ENCODE results near the gene CD33. TPM values are rescaled to one million over a fixed set of nuclear protein-coding genes. Genes with fewer than 3 reads are reported as not detected.

Gene CD33
- total and polyA plus RNA-seq, 2 experiments from 2014 or later: 0.23 to 0.57 TPM

- Histone ChIP-seq H3K79me2 (no peaks in the 10 kb centered on the region), H3K4me3 (no peak overlapping the region), H3K9me2 (replicated peaks; ENCODE audit: insufficient read depth) (no peaks in the 10 kb centered on the region), H3K4me1 (ENCODE audit: insufficient read depth) (no peaks in the 10 kb centered on the region), H3K4me2 (no peak overlapping the region), H2AFZ (no peak overlapping the region), H3K27me3 (no peaks in the 10 kb centered on the region), H4K20me1 (ENCODE audit: insufficient read depth, poor library complexity, severe bottlenecking) (no peaks in the 10 kb centered on the region), H3K27ac (no peak overlapping the region), H3K36me3 (replicated peaks; ENCODE audit: insufficient read depth, low read depth) (no peaks in the 10 kb centered on the region), H3K9me3 (ENCODE audit: low read depth) (no peaks in the 10 kb centered on the region)
- DNase-seq (ENCODE audit: low spot score): no peak
- 74% methylated on average over 6 of the region's 6 CpGs for WGBS (ENCODE audit: low lambda C conversion rate, missing lambda C conversion rate)
- TF ChIP-seq EZH2 (IDR thresholded peaks at IDR 0.05; ENCODE audit: borderline replicate concordance) (no peak), EZH2phosphoT487 (IDR thresholded peaks at IDR 0.05; ENCODE audit: low read depth, severe bottlenecking, unreplicated experiment) (no peak), CTCF (IDR thresholded peaks at IDR 0.05; ENCODE audit: poor library complexity) (no peak)
Observed at GRCh38 chr19:51258165-51259160, 33.6 kb downstream of the CD33 start.

GRCh38 chr19:51259348-51260245 is 34.7 kb downstream of the CD33 start:
- no peak overlapping the region for H3K4me3 ChIP-seq
- no peaks in the 10 kb centered on the region for H3K4me1 ChIP-seq (ENCODE audit: insufficient read depth)
- no peaks in the 10 kb centered on the region for H3K9me3 ChIP-seq (ENCODE audit: low read depth)
- no peaks in the 10 kb centered on the region for H4K20me1 ChIP-seq (ENCODE audit: insufficient read depth, poor library complexity, severe bottlenecking)
- DNase-seq (ENCODE audit: low spot score): peak; percentile 57
- no peaks in the 10 kb centered on the region for H3K79me2 ChIP-seq
- H3K4me2 ChIP-seq: no peak overlapping the region
- H3K36me3 ChIP-seq (replicated peaks; ENCODE audit: insufficient read depth, low read depth): no peaks in the 10 kb centered on the region
- H2AFZ ChIP-seq: no peak overlapping the region
- no peak for TF ChIP-seq EZH2phosphoT487 (IDR thresholded peaks at IDR 0.05; ENCODE audit: low read depth, severe bottlenecking, unreplicated experiment)
- TF ChIP-seq EZH2 (IDR thresholded peaks at IDR 0.05; ENCODE audit: borderline replicate concordance): no peak
- peak; percentile 71 for TF ChIP-seq CTCF (IDR thresholded peaks at IDR 0.05; ENCODE audit: poor library complexity)
- H3K27me3 ChIP-seq: no peaks in the 10 kb centered on the region
- H3K27ac ChIP-seq: no peak overlapping the region
- WGBS (ENCODE audit: low lambda C conversion rate, missing lambda C conversion rate): 37% methylated on average over 5 of the region's 5 CpGs
- H3K9me2 ChIP-seq (replicated peaks; ENCODE audit: insufficient read depth): no peaks in the 10 kb centered on the region

GRCh38 chr19:51263808-51264207 is 38.9 kb downstream of the CD33 start:
- Histone ChIP-seq H3K9me2 (replicated peaks; ENCODE audit: insufficient read depth) (no peaks in the 10 kb centered on the region), H3K27me3 (no peaks in the 10 kb centered on the region), H3K36me3 (replicated peaks; ENCODE audit: insufficient read depth, low read depth) (no peaks in the 10 kb centered on the region), H3K79me2 (no peaks in the 10 kb centered on the region), H3K9me3 (ENCODE audit: low read depth) (no peaks in the 10 kb centered on the region), H3K4me1 (ENCODE audit: insufficient read depth) (no peaks in the 10 kb centered on the region), H2AFZ (no peak overlapping the region), H4K20me1 (ENCODE audit: insufficient read depth, poor library complexity, severe bottlenecking) (no peaks in the 10 kb centered on the region), H3K27ac (no peak overlapping the region), H3K4me3 (no peak overlapping the region), H3K4me2 (no peak overlapping the region)
- 90% methylated on average over 4 of the region's 4 CpGs for WGBS (ENCODE audit: low lambda C conversion rate, missing lambda C conversion rate)
- no peak for DNase-seq (ENCODE audit: low spot score)
- TF ChIP-seq CTCF (IDR thresholded peaks at IDR 0.05; ENCODE audit: poor library complexity) (no peak), EZH2 (IDR thresholded peaks at IDR 0.05; ENCODE audit: borderline replicate concordance) (no peak), EZH2phosphoT487 (IDR thresholded peaks at IDR 0.05; ENCODE audit: low read depth, severe bottlenecking, unreplicated experiment) (no peak)

All from hepatocyte (in vitro differentiated cells).